ENCODE measurements around the gene BMPR1A.
"Not testable (repeated sequence)": the region's sequence is repeated elsewhere in the genome, so short reads cannot be mapped to it uniquely, and the experiment has no call there.

GRCh38 chr10:86940076-86940475 lies 183.7 kb downstream of the BMPR1A start:
- TF ChIP-seq CTCF (IDR thresholded peaks at IDR 0.05; ENCODE audit: low read depth, low read length, missing input control); SP1 (IDR thresholded peaks at IDR 0.05); FOXA1 (IDR thresholded peaks at IDR 0.05); TAF1 (conservative IDR thresholded peaks at IDR 0.05); JUND (IDR thresholded peaks at IDR 0.05); HNF4A (conservative IDR thresholded peaks at IDR 0.05); MAX (IDR thresholded peaks at IDR 0.05); RAD21 (IDR thresholded peaks at IDR 0.05): not testable (repeated sequence)
- TF ChIP-seq, protein P1, sequence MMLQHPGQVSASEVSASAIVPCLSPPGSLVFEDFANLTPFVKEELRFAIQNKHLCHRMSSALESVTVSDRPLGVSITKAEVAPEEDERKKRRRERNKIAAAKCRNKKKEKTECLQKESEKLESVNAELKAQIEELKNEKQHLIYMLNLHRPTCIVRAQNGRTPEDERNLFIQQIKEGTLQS (IDR thresholded peaks at IDR 0.05), result not testable (repeated sequence)
